NCI-H1105 (cell line): ENCODE measurements around the gene GFOD1.
"Not testable (repeated sequence)": the region's sequence is repeated elsewhere in the genome, so short reads cannot be mapped to it uniquely, and the experiment has no call there.

Source experiments
- DNase-seq: peaks from one replicate; lab custom pipeline; 2025; lab: John Stamatoyannopoulos, UW

The GFOD1 gene

GRCh38 chr6:13463941-13464340 is 23.5 kb downstream of the GFOD1 start:
- DNase-seq: no peak

DNA sequence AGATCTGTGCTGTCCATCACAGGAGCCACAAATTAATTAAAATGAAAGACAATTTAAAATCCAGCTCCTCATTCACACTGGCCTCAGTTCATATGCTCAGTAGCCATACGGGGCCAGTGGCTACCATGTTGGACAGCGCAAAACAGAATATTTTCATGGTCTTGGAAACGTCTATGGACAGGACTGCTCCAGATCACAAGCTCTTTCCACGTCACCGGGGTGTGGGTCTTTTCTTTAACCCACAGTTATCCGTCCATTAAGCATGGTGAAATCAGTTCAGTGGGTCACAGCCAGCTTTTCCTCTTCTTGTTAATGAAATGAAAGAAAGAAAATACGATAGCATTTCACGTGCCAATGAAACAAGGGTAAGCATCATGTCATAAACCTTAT is 24.1 kb downstream of the GFOD1 start:
- DNase-seq: no peak

DNA sequence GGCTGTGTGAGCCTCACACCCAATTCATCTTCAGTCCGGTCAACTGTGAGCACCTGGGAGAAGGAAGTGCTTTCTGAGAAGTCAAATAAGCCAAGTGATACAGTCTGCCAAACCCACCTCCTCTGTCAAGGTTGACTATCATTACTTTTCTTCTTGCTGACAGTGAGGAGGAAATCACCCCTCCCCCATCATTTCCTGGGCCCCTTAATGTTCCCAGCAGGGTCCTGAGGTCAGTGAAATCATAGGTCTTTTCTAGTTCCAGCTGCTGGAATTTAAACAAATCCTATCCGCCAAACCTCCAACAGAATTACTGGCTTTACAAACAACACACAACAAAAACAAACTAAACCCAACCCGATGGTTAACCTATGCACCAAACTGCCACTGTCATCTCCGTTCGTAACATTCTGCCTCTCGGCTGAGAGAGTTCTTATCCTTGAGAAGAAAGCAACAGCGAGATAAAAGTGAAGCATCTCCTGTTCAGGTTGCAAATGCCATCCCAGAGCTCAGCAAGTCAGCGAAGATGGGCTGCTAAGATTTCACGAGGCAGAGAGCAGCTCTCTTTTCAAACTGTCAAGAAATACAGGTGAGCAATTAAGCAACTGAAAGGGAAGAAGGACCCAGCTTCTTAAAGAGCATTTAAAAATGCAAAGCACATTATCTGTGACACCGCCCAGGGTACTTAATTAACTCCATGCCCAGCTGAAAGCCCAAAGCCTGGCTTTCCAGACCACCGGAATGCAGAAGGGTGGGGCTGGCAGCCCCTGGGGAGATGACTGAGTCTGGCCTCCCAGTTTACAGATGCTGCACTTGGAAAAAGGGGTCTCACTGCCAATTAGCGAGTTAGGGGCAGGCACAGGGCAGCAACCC is 24.7 kb downstream of the GFOD1 start:
- DNase-seq: no peak

DNA sequence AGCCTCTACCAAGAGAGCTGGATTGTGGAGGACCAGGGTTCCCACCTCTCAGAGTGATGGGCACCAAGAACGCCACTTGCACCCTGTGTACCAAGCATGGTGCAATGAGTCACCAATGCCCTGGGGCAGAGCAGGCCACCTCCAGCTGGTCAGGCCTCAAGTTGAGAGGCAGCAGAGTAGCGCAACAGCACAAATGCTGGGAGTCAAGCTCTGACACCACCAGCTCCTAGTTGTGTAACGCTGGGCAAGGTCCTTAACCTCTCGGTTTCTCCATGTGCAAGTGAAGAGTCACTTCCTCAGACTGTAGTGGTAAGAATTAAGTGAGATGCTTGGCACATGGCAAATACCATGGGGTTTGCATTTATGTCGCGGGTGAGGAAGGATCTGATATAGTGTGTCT is 25.6 kb downstream of the GFOD1 start:
- DNase-seq: no peak

DNA sequence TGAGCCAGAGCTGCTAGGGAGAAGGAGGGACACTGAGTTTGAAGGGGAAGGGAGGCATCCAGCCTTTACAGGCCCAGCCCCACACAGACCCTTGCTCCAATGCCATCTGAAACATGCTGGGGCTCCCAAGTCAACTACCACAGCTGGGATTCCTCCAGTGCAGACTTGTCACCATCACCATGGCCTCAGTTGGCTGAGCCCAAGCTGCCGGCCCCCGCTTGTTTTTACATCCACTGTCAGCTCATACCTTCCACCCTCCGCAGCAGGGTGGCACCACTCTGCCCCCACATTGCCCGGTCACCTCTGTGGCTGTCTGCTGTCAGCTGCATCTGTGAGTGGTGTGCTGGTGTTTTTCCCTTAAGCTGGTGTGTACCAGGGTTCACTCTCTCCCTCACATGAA is 26.1 kb downstream of the GFOD1 start:
- no peak for DNase-seq

GRCh38 chr6:13460289-13460688 is 27.1 kb downstream of the GFOD1 start:
- DNase-seq: not testable (repeated sequence)

DNA sequence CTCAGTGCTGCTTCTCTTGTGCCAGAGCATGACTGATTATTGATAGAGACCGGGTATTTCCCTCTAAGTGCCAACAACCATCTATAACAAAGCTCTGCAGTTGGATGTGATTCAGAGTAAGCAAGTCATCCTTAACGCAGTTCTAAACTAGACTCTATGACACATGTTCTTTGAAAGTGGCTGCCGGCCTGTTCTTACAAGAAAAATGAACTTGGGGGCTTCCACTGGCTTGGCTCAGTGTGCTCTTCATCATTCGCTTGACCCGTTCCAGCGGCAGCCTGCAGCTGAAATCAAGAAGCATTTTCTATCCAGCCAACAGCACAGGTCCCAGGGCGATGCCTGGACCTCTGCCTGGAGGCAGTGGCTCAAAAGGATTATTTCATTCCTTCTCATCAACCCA is 29.8 kb downstream of the GFOD1 start:
- no peak for DNase-seq

- DNase-seq: no peak
Observed at GRCh38 chr6:13455552-13455966, 31.8 kb downstream of the GFOD1 start.

DNA sequence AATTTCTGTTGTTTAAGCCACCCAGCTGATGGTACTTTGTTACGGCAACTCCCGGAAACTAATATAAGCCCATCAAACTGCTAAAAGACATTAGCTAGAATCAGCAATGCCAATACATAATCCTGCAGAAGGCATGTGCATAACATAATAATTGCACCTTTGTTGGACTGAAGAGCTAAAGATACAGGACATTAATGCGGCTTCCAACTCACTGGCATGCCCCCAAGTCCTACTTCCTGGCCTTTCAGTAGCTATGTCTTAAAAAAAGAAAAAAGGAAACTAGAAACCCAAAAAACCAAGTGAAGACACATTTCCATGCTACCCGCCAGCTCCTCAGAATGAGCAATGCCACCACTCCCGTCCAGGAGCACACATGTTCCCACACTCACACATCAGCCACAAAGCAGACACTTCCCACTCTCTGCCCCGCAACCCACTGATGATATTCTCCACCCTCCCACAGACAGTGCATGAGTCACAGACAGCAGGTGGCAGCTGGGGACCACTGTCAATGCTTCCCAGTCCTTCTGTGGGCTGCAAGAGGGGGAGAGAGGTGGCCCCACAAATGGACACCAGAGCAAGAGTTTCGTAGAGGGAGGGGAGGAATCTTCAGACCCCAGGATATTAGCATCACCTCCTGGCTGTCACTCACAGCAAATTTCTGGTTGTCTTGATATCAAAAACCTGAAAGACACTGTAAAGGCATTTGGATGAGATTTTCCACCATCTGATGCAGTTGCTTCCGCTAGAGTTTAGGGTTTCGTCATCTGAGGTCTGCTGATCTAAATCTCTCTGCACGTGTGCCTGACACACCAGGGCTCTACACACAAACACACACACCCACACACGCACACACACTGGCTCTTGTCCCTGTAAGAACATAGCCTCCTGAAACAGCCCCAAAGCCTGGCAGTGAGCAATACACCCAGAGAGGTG is 32.8 kb downstream of the GFOD1 start:
- no peak for DNase-seq

DNA sequence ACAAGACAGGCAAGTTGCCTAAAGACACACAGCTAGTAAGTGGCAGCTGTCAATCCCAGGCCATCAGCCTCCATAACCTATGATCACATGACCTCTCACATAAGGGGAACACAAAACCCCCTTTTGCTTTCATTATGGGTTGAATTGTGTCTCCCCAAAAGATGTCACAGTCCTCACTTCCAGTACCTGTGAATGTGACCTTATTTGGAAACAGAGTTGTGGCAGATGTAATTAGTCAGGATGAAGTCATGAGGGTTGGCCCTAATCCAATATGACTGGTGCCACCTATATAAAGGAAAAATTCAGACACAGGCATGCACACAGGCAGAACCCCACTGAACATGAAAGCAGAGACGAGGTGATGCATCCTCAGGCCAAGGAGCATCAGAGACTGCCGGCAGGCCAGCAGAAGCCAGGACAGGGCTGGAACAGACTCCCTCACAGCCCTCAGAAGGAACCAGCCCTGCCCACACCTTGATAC is 33.6 kb downstream of the GFOD1 start:
- DNase-seq: peak; percentile 57

DNA sequence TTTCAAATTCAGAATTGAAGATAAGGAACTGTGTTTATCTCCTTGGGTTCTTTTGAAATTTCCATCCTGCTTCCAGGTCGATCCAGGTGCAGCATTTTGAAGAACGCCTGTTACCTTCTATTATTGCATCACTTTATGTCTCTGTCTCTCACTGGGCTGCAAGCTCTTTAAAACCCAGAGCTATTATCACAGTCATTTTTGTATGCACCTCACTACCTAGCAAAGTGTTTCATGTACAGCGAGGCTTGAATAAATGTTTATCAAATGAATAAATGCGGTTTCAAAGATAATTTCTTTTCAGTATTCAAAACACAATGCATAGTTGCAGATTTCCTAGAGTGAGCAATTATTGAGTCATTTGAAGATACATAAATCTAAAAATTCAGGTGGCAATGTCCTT is 34.2 kb downstream of the GFOD1 start:
- DNase-seq: no peak

GRCh38 chr6:13452346-13453117 is 34.9 kb downstream of the GFOD1 start:
- DNase-seq: no peak

GRCh38 chr6:13451181-13451895 is 36.1 kb downstream of the GFOD1 start:
- DNase-seq: no peak

- no peak for DNase-seq
Observed at GRCh38 chr6:13450628-13451027, 36.8 kb downstream of the GFOD1 start.

DNA sequence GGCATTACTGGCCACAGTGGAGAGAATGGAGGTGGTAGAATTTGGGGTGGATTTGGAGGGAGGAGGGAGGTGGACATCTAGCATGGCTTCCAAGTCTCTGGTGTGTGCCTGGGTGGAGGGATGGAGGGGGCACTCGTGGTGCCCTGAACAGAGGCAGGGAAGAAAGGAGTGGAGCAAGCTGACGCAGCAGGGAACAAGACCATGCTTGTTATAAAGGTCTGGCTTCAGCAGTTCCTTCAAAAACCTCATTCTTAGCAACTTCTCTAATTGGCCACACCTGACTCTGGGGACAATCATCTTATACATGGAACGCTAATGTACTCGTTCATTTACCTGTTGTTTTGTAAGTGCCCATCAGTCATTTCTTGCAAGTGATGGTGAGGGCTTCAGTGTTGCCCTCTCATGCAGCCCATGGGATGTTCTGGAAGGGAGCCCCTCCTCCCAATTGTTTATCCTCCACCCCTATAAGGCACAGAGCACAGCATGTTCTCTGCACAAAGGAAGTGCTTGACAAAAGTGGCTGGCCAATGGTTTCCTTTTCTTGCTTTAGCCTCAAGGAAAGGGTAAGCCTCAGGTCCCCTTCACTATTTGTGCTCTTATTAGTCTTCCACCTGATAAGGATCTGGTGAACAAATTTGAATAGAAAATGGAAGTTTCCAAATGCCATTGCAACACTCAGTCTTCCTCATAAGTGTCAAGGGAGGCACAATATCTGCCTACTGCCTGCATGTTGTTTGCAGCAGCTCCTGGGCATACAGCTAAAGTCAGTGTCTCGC is 39.3 kb downstream of the GFOD1 start:
- no peak for DNase-seq

GRCh38 chr6:13446381-13446780 is 41.0 kb downstream of the GFOD1 start:
- no peak for DNase-seq

DNA sequence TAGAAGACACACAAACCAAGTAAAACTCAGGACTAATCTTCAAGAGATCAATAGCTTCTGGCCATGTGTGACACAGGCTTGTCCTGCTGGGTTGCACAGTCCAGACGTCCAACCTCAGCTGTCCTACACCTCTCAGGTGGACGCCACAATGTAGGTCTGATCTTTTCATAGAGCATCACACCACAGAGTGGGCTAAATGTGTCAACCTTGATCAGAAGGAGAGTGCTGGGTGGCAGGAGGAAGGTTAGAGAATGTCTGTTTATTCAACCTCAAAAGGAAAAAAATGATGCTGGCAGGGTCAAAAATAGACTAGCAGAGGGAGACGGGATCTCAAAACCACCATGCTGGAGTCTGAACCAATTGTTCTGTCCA is 41.7 kb downstream of the GFOD1 start:
- no peak for DNase-seq

DNA sequence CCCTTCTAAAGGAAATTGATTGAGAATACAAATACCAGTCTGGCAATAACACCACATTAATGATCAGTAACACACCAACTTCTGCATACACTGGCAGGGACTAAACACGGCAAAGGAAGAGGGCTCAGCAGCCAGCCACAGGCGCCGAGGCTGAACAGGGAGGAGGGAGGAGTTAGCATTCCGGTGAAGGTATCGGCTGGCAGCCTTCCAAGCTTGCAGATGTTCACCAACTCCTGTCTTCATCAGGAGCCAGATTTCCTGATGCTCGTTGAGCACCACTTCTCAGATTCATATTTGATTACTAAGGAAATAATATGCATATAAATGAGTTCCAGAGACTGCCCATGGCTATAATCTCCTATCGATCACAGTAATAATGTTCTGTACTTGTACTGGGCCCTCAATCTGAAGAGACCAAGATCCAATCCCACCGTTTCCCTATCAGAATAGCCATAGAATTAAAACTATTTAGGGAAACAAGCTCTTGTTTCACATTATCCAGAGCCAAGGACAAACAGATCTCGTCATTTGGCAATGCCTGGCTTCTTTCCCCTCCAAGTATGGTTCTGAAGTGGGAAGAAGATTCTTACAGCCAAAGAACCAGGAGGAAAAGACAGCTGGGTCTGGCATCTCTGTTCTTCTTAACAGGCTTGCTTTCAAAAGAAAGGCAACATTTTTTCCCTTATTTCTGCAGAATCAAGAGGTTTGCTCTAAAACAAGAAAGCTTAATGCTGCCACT is 42.2 kb downstream of the GFOD1 start:
- DNase-seq: peak; percentile 97

GRCh38 chr6:13444604-13445003 is 42.8 kb downstream of the GFOD1 start:
- no peak for DNase-seq

GRCh38 chr6:13443978-13444377 is 43.4 kb downstream of the GFOD1 start:
- not testable (repeated sequence) for DNase-seq
